GM20000 (cell line): ENCODE data around the gene PI4KB.

Source experiments
- DNase-seq: peaks from one replicate; pipeline ENCODE4 v3.0.0; 2012; ENCODE audit warnings: low spot score
- TF ChIP-seq, protein P1 (sequence below): IDR thresholded peaks from 2 replicates; pipeline ENCODE4 v1.5.1; 2012; ENCODE audit warnings: mild to moderate bottlenecking, control low read depth; ENCODE audit errors: extremely low read depth, missing control alignments

The PI4KB gene

DNA sequence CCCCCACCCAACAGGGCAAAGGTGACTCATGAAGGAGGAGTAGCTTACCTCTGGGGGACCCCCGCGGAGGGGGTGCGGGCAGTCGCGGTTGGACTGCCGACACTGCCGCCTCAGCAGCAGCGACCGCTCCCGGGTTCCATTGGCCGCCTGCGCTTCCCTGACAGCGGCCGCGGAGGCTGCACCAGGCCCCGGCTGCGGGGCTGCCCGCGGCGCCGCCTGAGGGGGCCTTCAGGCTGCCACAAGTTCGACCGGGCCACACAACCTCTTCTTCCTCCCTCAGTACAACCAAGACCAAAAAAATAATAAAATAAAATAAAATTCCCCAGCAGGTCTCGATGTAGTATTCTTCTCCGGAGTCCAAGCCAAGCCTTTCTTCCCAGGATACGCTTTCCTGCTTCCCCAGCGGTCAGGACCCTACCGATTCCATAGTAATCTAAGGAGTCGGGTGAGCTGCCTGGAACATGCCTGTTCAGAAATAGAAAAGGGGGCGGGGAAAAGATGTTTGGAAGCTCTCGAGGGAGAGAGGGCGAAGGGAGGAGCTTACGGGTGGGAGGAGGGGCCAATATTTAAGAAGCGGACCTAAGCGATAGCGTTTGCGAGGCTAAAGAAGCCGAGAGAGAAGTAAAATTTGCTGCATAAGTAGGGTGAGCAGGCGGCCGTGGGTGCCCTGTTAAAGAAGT is at the start of gene PI4KB:
TSS of gene PI4KB (minus strand) at position 194 of the 680 bp plus-strand sequence. CDS start 10,935 bp downstream, outside the sequence.
- TF ChIP-seq, protein P1, sequence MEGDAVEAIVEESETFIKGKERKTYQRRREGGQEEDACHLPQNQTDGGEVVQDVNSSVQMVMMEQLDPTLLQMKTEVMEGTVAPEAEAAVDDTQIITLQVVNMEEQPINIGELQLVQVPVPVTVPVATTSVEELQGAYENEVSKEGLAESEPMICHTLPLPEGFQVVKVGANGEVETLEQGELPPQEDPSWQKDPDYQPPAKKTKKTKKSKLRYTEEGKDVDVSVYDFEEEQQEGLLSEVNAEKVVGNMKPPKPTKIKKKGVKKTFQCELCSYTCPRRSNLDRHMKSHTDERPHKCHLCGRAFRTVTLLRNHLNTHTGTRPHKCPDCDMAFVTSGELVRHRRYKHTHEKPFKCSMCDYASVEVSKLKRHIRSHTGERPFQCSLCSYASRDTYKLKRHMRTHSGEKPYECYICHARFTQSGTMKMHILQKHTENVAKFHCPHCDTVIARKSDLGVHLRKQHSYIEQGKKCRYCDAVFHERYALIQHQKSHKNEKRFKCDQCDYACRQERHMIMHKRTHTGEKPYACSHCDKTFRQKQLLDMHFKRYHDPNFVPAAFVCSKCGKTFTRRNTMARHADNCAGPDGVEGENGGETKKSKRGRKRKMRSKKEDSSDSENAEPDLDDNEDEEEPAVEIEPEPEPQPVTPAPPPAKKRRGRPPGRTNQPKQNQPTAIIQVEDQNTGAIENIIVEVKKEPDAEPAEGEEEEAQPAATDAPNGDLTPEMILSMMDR, result no peak
- DNase-seq, result peak; percentile 96

DNA sequence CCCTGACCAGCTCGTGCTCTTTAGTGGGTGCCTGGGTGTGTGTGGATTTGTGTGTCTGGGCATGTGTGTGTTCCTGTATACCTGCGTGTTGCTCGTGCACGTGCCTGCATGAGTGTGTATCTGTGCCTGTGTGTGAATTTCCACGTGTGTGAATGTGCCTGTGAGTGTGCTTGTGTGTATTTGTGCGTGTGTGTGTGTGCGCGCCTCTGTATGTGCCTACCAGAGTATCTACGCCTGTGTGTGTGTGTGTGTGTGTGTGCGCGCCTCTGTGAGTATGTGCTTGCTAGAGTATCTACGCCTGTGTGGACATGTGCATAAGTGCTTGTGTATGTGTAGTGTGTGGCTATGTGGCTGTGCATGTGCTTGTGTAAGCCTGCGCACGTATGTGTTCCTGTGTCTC is 46.0 kb upstream of the PI4KB start:
- DNase-seq, result no peak
- TF ChIP-seq, protein P1, result no peak

DNA sequence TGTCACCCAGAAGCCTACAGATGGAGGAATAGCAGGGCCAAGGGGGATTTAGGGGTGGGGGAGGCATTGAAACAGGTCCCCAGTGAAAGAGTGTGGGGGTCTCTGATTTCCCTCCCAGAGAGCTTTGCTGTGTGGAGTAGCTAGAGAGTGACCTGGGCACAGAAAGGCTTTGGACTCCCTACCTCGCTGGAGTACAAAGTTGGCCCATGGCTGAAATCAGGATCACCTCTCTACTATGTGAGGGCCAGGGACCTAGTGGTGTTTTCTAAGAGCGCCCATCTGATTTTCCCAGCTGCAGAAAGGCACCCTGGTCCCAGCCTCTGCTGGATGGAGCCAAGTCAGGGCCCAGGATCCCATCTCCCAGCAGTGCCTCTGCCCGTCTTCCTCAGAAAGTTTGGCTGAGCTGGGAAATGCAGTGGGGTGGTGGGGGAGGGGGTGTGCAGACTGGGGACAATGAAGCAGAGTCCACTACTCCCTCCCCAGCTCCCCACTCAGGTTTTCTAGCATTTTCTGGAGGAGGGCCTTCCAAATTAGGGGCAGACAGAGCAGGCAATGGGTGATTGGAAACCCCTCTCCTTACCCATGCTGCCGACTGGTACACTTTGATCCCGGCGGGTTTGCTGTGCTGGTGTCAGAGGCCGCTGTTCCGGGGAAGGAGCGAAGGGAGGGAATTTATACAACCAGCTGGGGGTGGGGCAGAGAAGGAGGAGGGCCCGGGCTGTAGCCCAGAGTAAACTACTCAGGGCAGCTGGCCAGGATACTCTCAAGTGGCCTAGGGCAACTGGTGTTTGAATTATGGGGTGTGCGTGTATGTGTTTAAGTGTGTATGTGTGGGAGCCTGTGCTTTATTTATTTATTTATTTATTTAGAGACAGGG is 45.1 kb upstream of the PI4KB start, which contains the start of gene SELENBP1:
TSS of gene SELENBP1 (minus strand) at position 648 of the 877 bp plus-strand sequence. CDS start at position 584, 64 bp downstream.
- TF ChIP-seq, protein P1, result no peak

DNA sequence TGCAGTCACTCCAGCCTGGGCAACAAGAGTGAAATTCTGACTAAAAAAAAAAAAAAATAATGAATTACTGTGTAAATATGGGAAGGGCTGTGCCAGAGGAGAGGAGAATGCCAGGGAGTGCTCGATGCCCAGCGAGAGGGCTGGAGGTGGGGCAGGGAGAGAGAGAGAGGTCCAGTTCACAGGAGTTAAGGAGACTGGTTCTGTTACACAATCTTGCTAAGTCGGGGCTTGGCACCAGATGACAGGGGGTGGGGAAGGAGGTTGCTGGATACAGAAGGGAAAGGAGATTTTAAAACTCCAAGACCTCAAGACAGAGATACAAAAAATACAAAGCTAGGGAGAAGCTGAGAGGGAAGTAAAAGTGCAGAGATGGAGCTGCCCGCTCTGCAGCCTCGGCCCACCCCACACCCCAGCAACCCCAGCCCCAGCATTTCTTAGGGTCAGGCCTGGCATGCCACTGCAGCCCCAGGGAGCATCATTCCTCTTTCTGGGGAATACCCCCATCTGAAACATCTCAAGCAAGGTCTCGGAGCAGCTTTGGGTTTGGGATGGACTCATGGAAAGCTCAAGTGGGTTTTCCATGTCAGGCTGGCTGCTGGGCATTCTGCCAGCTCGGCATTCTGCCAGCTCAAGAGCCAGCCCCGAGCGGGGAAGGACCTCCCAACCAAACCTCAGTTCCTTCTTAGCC is 44.3 kb upstream of the PI4KB start:
- no peak for DNase-seq
- TF ChIP-seq, protein P1, result no peak

More for the DNA sequence above, 45.1 kb upstream of the PI4KB start, which contains the start of gene SELENBP1:
- DNase-seq, result no peak

DNA sequence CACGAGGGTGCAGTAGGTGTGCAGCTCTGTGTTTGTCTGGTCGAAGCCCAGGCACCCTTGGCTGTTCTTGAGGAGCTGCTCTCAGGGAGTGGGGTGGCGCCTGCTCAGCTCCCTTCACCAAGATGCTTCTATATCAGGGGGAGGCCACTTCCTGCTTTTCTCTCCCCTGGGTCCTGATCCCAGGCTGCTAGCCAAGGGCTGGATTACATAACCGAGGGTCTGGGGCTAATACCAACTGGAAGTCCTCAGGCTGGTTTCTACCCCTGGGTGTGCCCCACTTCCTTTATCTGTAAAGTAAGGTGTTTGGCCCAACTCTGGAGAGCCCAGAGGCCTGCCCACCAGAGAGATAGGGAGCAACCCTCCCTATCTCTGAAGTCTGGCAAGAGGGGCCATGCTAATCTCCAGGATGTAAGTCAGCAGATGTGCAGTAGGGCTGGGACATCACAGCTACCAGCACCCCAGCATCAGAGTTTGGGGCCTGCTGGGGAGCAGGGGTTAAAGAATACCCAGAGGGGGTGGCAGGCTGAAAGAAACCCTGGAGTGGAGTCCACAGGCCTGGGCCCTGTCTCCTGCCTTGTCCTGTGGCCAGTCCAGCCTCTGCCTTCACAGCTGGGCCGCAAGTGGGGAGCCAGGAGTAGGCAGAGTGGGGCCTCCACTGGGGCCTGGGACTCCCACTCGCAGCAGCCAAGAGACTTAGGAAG is 43.1 kb upstream of the PI4KB start:
- TF ChIP-seq, protein P1, result no peak
- no peak for DNase-seq

DNA sequence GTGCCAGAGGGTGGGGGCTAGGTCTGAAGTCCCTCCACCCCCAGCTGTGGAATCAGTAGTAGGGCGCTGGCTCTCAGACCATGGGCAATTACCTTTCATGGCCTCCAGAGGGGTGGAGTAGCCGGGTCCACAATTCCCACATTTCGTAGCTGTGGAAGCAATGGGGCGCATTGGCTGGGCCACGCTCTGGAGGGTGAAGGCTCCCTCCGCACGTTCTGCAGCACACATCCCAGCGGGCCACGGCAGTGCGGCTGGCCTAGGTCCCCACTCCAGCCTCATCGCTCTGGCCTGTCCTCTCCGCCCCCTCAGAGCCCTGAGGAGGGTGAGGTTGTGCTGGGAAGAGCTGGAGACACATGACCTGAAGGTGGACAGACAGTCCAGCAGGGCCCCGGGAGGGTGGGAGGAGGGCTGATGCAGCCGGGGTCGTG is 42.4 kb upstream of the PI4KB start:
- TF ChIP-seq, protein P1, result no peak
- DNase-seq, result no peak
